Sigmoid colon (tissue), 7 donors: Measurements from ENCODE around the gene SYT17. TPM values are rescaled to one million over a fixed set of nuclear protein-coding genes. Genes with fewer than 3 reads are reported as not detected.

Experiments
- DNase-seq: peaks from one replicate; pipeline ENCODE4 v3.0.0-alpha.2; 2019
- H3K27ac ChIP-seq, 4 donors: fragments of 200-600 bp; sonication (generic); one replicate each; pipeline ENCODE4 v1.5.1; 2016 to 2019; ENCODE audit warnings: mild to moderate bottlenecking in 1 of 4
- H3K27me3 ChIP-seq, 3 donors: fragments of 200-600 bp; sonication (generic); one replicate each; pipeline ENCODE4 v1.5.1; 2019; ENCODE audit warnings: mild to moderate bottlenecking in 1 of 3
- H3K36me3 ChIP-seq, 4 donors: fragments of 200-600 bp; sonication (generic); one replicate each; pipeline ENCODE4 v1.5.1; 2016 to 2019
- H3K4me1 ChIP-seq, 4 donors: fragments of 200-600 bp; sonication (generic); one replicate each; pipeline ENCODE4 v1.5.1; 2017 to 2019
- H3K4me3 ChIP-seq, 4 donors: fragments of 200-600 bp; sonication (generic); one replicate each; pipeline ENCODE4 v1.5.1; 2017 to 2019; ENCODE audit warnings: mild to moderate bottlenecking in 2 of 4, moderate library complexity in 1 of 4
- H3K9me3 ChIP-seq, 4 donors: fragments of 200-600 bp in 3 of 4; sonication (generic) in 3 of 4; one replicate each; pipeline versions ENCODE4 v1.5.1 to v1.6.1; 2013 to 2019
- EP300 ChIP-seq, 4 donors: sonication (generic); formaldehyde crosslinking; IDR thresholded peaks; one replicate each; pipeline ENCODE4 v1.6.1; 2017; ENCODE audit warnings: antibody characterized with exemption in 4 of 4
- POLR2A ChIP-seq, 2 donors: fragments of 450-650 bp; IDR thresholded peaks; one replicate each; pipeline ENCODE4 v1.6.1; 2016; ENCODE audit warnings: antibody characterized with exemption in 2 of 2, mild to moderate bottlenecking in 2 of 2, moderate library complexity in 2 of 2
- POLR2AphosphoS5 ChIP-seq, 4 donors: sonication (generic); formaldehyde crosslinking; IDR thresholded peaks; one replicate each; pipeline ENCODE4 v1.6.1; 2017; ENCODE audit warnings: antibody characterized with exemption in 4 of 4
- WGBS, 2 donors: extraction: QIAGEN DNeasy Blood & Tissue Kit; methylation state at CpG; one replicate each; pipeline ENCODE4 v1.1.7; 2013; 5-methylcytosine and 5-hydroxymethylcytosine counted together
- intact Hi-C: fragments of 100-400 bp; cut with DNase I; formaldehyde crosslinking; loops from one replicate; pipeline ENCODE4 v1.15.1; 2023
- polyA plus RNA-seq, 3 donors: library from polyadenylated mRNA; stranded (reverse); fragments of 200-250 nt; gene quantifications; one replicate each; pipeline ENCODE4 v1.2.3, GENCODE V29; 2013
- total RNA-seq, 4 donors: library from RNA; depleted of rRNA; stranded (reverse); fragments of >200 nt; gene quantifications; one replicate each; pipeline ENCODE4 v1.1.0, GENCODE V29; 2016
- TF ChIP-seq, protein P1 (sequence below), 4 experiments: fragments of 450-650 bp in 3 of 4; fragments of 200-600 bp in 1 of 4; IDR thresholded peaks; one replicate each; pipeline ENCODE4 v1.5.1; 2016 to 2019; ENCODE audit warnings: antibody characterized with exemption in 4 of 4, mild to moderate bottlenecking in 3 of 4, moderate library complexity in 2 of 4
- donor health status: healthy with polysubstance abuse.
- donor health status: Bipolar disorder and iron deficiency.
- donor health status: healthy.

Gene SYT17
- total and polyA plus RNA-seq, 7 donors = 0.68 to 7.6 (median 2.2) TPM

GRCh38 chr16:19173059-19173458 lies 5.0 kb downstream of the SYT17 start:
- TF ChIP-seq POLR2A (IDR thresholded peaks at IDR 0.05) (no peak), POLR2AphosphoS5 (IDR thresholded peaks at IDR 0.05) (no peak), EP300 (IDR thresholded peaks at IDR 0.05) (no peak)
- TF ChIP-seq, protein P1, sequence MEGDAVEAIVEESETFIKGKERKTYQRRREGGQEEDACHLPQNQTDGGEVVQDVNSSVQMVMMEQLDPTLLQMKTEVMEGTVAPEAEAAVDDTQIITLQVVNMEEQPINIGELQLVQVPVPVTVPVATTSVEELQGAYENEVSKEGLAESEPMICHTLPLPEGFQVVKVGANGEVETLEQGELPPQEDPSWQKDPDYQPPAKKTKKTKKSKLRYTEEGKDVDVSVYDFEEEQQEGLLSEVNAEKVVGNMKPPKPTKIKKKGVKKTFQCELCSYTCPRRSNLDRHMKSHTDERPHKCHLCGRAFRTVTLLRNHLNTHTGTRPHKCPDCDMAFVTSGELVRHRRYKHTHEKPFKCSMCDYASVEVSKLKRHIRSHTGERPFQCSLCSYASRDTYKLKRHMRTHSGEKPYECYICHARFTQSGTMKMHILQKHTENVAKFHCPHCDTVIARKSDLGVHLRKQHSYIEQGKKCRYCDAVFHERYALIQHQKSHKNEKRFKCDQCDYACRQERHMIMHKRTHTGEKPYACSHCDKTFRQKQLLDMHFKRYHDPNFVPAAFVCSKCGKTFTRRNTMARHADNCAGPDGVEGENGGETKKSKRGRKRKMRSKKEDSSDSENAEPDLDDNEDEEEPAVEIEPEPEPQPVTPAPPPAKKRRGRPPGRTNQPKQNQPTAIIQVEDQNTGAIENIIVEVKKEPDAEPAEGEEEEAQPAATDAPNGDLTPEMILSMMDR (IDR thresholded peaks at IDR 0.05) = no peak
- Histone ChIP-seq H3K4me1 (peaks cover 0 to 11% (median 10%) of the 10 kb centered on the region in 4 donors), H3K9me3 (no peaks in the 10 kb centered on the region), H3K36me3 (no peaks in the 10 kb centered on the region), H3K27me3 (peaks cover 12 to 44% (median 13%) of the 10 kb centered on the region in 3 donors), H3K27ac (no peak overlapping the region), H3K4me3 (no peak overlapping the region)
- DNase-seq = no peak
- intact Hi-C loops = no loop called here
- WGBS, 2 donors = 77 to 80% methylated on average over 8 of the region's 8 CpGs

- Histone ChIP-seq H3K27me3 (peaks cover 4 to 36% (median 6%) of the 10 kb centered on the region in 3 donors), H3K27ac (no peak overlapping the region), H3K4me1 (peaks cover 0 to 3% (median 2%) of the 10 kb centered on the region in 4 donors), H3K9me3 (no peaks in the 10 kb centered on the region), H3K36me3 (no peaks in the 10 kb centered on the region), H3K4me3 (no peak overlapping the region)
- TF ChIP-seq EP300 (IDR thresholded peaks at IDR 0.05) = no peak
- no peak for TF ChIP-seq POLR2A (IDR thresholded peaks at IDR 0.05)
- TF ChIP-seq POLR2AphosphoS5 (IDR thresholded peaks at IDR 0.05) = no peak
- TF ChIP-seq, protein P1 (IDR thresholded peaks at IDR 0.05) = no peak
- DNase-seq = no peak
- WGBS, 2 donors = 91 to 92% methylated on average over 27 of the region's 27 CpGs
- intact Hi-C loops = no loop called here
Observed at GRCh38 chr16:19173649-19174383, 5.8 kb downstream of the SYT17 start.

GRCh38 chr16:19174478-19174877 lies 6.4 kb downstream of the SYT17 start:
- DNase-seq = no peak
- Histone ChIP-seq H3K9me3 (no peaks in the 10 kb centered on the region), H3K4me3 (no peak overlapping the region), H3K36me3 (no peaks in the 10 kb centered on the region), H3K27me3 (peaks cover 0 to 30% (median 0%) of the 10 kb centered on the region in 3 donors), H3K4me1 (no peaks in the 10 kb centered on the region), H3K27ac (no peak overlapping the region)
- intact Hi-C loops = no loop called here
- WGBS, 2 donors = 95 to 96% methylated on average over 3 of the region's 3 CpGs
- no peak for TF ChIP-seq POLR2AphosphoS5 (IDR thresholded peaks at IDR 0.05)
- TF ChIP-seq EP300 (IDR thresholded peaks at IDR 0.05) = no peak
- TF ChIP-seq, protein P1 (IDR thresholded peaks at IDR 0.05) = no peak
- TF ChIP-seq POLR2A (IDR thresholded peaks at IDR 0.05) = no peak

DNA sequence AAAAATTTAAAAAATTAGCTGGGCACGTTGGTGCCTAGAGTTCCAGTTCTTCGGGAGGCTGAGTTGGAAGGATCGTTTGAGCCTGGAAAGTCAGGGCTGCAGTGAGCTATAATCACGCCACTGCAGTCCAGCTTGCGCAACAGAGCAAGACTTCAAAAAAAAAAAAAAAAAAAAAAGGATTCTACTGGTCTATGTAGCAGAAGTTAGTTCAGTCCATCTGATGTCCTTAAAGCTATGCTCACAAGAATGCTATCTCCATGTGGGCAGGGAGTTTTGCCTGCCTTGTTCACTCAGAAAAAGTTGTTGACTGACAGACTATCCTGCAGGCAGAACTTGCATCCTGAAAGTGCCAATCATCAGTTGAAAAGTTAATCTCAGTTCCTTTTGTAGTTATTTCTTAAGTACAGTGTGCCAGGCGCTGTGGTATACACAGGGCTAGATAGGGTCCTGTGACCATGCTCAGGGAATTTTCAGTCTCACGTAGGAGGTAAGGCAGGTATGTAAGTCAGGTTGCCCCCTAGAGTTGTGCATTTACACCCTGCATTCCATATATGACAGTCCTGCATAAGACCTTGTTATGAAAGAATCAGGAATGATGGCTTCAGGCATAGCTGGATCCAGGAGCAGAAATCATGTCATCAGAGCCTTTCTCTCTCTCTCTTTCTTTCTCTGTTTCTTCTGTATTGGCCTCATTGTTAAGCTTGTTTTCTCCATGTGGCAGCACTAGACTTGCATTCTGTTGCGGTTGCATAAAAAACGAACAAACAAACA lies 7.6 kb downstream of the SYT17 start:
- no peak overlapping the region for H3K27ac ChIP-seq
- no peak overlapping the region for H3K4me3 ChIP-seq
- no peak for DNase-seq
- 85 to 87% methylated on average over 9 of the region's 9 CpGs for WGBS, 2 donors
- no peaks in the 10 kb centered on the region for H3K4me1 ChIP-seq
- TF ChIP-seq POLR2A (IDR thresholded peaks at IDR 0.05) = no peak
- TF ChIP-seq, protein P1 (IDR thresholded peaks at IDR 0.05) = no peak
- TF ChIP-seq POLR2AphosphoS5 (IDR thresholded peaks at IDR 0.05) = no peak
- TF ChIP-seq EP300 (IDR thresholded peaks at IDR 0.05) = no peak
- peaks cover 0 to 27% (median 0%) of the 10 kb centered on the region in 3 donors for H3K27me3 ChIP-seq
- H3K36me3 ChIP-seq = no peaks in the 10 kb centered on the region
- H3K9me3 ChIP-seq = no peaks in the 10 kb centered on the region
- intact Hi-C loops = no loop called here
